ENCODE data around the gene TIMM21. TPM values are rescaled to one million over a fixed set of nuclear protein-coding genes. Genes with fewer than 3 reads are reported as not detected.
A peak's percentile ranks its signal among the peaks of the same experiment; 100 is the strongest.

The TIMM21 gene
- total and polyA plus RNA-seq, 2 of the 13 experiments (the other 11 are each of a cell fraction or from before 2014, with no cell fraction given) = 29.6 to 62.3 TPM

DNA sequence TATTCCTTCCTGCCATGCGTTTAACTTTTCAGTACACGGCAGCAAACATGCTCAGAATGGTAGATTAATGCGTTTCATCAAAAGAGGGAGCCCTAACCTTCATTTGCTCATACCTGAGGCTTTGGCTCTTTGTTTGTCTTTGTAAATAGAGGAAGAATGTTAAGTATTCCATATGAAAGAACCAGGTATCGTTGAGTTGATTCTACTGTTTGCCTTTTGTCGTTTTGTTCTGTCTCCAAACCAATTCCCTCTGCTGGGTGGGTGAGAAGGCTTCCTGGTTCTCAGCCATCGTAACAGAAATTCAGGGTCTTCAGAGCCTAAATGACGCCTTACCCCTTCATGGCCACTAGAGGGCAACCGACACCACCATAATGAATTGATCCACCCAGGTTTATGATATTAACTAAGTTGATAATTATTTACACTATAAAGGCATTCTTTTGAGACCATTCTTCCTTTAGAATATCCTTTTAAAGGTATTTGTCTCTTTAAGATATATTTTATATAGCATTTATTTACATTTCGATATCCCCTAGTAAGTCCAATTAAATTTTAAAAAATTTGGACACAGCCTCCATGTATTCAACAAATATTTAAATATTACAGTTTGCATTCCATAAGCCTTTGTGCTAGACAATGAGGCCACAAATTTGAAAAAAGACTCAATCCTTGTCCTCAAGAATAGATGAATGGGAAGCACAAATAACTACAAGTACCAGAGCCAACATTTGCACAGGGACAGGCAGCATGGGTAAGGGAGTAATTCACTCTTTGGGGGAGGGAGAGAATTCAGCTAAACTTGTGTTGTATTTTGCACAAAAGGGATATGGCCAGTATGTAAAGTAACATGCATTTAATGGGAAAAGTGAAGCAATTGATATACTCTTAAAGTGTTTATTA lies 48.1 kb downstream of the TIMM21 start (continued):
- TF ChIP-seq, protein P1, sequence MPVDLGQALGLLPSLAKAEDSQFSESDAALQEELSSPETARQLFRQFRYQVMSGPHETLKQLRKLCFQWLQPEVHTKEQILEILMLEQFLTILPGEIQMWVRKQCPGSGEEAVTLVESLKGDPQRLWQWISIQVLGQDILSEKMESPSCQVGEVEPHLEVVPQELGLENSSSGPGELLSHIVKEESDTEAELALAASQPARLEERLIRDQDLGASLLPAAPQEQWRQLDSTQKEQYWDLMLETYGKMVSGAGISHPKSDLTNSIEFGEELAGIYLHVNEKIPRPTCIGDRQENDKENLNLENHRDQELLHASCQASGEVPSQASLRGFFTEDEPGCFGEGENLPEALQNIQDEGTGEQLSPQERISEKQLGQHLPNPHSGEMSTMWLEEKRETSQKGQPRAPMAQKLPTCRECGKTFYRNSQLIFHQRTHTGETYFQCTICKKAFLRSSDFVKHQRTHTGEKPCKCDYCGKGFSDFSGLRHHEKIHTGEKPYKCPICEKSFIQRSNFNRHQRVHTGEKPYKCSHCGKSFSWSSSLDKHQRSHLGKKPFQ (CRISPR knock-in tag; IDR thresholded peaks at IDR 0.05; ENCODE audit: insufficient replicate concordance) = no peak
- TF ChIP-seq, protein P2, sequence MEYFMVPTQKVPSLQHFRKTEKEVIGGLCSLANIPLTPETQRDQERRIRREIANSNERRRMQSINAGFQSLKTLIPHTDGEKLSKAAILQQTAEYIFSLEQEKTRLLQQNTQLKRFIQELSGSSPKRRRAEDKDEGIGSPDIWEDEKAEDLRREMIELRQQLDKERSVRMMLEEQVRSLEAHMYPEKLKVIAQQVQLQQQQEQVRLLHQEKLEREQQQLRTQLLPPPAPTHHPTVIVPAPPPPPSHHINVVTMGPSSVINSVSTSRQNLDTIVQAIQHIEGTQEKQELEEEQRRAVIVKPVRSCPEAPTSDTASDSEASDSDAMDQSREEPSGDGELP (IDR thresholded peaks at IDR 0.05; ENCODE audit: borderline replicate concordance, low read depth) = no peak
- TF ChIP-seq KMT2B (CRISPR knock-in tag; IDR thresholded peaks at IDR 0.05) (no peak), CCAR2 (optimal IDR thresholded peaks at IDR 0.05; ENCODE audit: low read depth, low read length) (no peak), PPARG (CRISPR knock-in tag; conservative IDR thresholded peaks at IDR 0.05) (no peak), ZNF891 (CRISPR knock-in tag; IDR thresholded peaks at IDR 0.05) (no peak), NR3C1 (CRISPR knock-in tag; IDR thresholded peaks at IDR 0.05) (no peak), NCOA2 (CRISPR knock-in tag; IDR thresholded peaks at IDR 0.05) (no peak), MXD4 (CRISPR knock-in tag; IDR thresholded peaks at IDR 0.05) (no peak), POGZ (CRISPR knock-in tag; IDR thresholded peaks at IDR 0.05) (no peak), ZNF557 (CRISPR knock-in tag; IDR thresholded peaks at IDR 0.05) (no peak), TEAD3 (CRISPR knock-in tag; optimal IDR thresholded peaks at IDR 0.05; ENCODE audit: borderline replicate concordance) (peak; percentile 53), YEATS2 (CRISPR knock-in tag; IDR thresholded peaks at IDR 0.05; ENCODE audit: borderline replicate concordance) (no peak), ZNF136 (CRISPR knock-in tag; IDR thresholded peaks at IDR 0.05; ENCODE audit: low read depth) (no peak), FOSL1 (CRISPR knock-in tag; IDR thresholded peaks at IDR 0.05; ENCODE audit: borderline replicate concordance) (no peak), TBP (CRISPR knock-in tag; IDR thresholded peaks at IDR 0.05) (no peak), ISX (CRISPR knock-in tag; conservative IDR thresholded peaks at IDR 0.05) (no peak), ZNF747 (CRISPR knock-in tag; IDR thresholded peaks at IDR 0.05; ENCODE audit: borderline replicate concordance) (no peak), ZSCAN25 (CRISPR knock-in tag; IDR thresholded peaks at IDR 0.05) (no peak)
- TF ChIP-seq, protein P3, sequence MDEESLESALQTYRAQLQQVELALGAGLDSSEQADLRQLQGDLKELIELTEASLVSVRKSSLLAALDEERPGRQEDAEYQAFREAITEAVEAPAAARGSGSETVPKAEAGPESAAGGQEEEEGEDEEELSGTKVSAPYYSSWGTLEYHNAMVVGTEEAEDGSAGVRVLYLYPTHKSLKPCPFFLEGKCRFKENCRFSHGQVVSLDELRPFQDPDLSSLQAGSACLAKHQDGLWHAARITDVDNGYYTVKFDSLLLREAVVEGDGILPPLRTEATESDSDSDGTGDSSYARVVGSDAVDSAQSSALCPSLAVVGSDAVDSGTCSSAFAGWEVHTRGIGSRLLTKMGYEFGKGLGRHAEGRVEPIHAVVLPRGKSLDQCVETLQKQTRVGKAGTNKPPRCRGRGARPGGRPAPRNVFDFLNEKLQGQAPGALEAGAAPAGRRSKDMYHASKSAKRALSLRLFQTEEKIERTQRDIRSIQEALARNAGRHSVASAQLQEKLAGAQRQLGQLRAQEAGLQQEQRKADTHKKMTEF (CRISPR knock-in tag; IDR thresholded peaks at IDR 0.05) = peak; percentile 27; the same call in 1 of the 2 replicates
- TF ChIP-seq, protein P4, sequence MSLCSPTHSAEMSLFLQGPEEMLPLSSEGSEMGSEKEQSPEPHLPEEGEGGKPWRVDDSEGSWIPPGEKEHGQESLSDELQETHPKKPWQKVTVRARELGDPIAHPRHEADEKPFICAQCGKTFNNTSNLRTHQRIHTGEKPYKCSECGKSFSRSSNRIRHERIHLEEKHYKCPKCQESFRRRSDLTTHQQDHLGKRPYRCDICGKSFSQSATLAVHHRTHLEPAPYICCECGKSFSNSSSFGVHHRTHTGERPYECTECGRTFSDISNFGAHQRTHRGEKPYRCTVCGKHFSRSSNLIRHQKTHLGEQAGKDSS (CRISPR knock-in tag; IDR thresholded peaks at IDR 0.05; ENCODE audit: borderline replicate concordance, low read depth) = no peak
- TF ChIP-seq, protein P5, sequence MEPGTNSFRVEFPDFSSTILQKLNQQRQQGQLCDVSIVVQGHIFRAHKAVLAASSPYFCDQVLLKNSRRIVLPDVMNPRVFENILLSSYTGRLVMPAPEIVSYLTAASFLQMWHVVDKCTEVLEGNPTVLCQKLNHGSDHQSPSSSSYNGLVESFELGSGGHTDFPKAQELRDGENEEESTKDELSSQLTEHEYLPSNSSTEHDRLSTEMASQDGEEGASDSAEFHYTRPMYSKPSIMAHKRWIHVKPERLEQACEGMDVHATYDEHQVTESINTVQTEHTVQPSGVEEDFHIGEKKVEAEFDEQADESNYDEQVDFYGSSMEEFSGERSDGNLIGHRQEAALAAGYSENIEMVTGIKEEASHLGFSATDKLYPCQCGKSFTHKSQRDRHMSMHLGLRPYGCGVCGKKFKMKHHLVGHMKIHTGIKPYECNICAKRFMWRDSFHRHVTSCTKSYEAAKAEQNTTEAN (CRISPR knock-in tag; conservative IDR thresholded peaks at IDR 0.05) = no peak
- TF ChIP-seq, protein P6, sequence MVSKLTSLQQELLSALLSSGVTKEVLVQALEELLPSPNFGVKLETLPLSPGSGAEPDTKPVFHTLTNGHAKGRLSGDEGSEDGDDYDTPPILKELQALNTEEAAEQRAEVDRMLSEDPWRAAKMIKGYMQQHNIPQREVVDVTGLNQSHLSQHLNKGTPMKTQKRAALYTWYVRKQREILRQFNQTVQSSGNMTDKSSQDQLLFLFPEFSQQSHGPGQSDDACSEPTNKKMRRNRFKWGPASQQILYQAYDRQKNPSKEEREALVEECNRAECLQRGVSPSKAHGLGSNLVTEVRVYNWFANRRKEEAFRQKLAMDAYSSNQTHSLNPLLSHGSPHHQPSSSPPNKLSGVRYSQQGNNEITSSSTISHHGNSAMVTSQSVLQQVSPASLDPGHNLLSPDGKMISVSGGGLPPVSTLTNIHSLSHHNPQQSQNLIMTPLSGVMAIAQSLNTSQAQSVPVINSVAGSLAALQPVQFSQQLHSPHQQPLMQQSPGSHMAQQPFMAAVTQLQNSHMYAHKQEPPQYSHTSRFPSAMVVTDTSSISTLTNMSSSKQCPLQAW (CRISPR knock-in tag; IDR thresholded peaks at IDR 0.05) = no peak

All from HepG2 (cell line).